GM12873 (cell line): ENCODE results near the gene ZYX.

ENCODE experiments used
- TF ChIP-seq, protein P1 (sequence below): IDR thresholded peaks from 2 replicates; pipeline ENCODE4 v1.5.1; 2012; ENCODE audit warnings: low read depth, mild to moderate bottlenecking, moderate library complexity, low read length, control low read depth; ENCODE audit not compliant: insufficient read depth; ENCODE audit errors: missing control alignments

ZYX gene

DNA sequence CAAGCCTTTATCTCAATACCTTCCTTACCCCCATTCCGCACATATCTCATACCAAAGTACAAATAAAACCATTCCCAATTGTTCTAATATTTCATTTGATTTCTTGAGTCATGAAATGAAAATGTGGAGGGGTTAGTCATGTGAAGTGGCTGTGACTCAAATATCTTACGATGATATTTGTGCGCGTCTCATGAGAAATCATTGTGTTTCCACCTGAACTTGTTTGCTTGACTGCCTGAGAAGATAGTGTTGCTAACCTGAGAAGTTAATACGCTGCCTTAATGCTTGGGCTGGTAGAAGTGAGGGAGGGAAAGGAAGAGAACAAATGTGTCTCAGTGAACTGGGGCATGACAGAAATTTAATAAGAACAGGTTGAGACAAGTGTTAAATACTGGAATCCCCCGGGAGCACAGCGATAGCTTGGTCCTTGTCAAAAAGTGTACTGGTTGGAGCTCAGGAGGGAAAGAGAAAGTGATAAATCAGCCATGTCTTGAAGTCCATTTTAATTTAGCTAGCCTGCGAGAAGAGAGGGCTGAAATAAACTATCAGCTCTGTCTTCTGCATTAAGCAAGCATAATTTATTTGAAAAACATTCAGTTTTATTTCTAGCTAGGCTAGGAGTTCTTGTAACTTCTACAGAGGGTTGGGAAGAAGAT is 34.7 kb downstream of the ZYX start:
- TF ChIP-seq, protein P1, sequence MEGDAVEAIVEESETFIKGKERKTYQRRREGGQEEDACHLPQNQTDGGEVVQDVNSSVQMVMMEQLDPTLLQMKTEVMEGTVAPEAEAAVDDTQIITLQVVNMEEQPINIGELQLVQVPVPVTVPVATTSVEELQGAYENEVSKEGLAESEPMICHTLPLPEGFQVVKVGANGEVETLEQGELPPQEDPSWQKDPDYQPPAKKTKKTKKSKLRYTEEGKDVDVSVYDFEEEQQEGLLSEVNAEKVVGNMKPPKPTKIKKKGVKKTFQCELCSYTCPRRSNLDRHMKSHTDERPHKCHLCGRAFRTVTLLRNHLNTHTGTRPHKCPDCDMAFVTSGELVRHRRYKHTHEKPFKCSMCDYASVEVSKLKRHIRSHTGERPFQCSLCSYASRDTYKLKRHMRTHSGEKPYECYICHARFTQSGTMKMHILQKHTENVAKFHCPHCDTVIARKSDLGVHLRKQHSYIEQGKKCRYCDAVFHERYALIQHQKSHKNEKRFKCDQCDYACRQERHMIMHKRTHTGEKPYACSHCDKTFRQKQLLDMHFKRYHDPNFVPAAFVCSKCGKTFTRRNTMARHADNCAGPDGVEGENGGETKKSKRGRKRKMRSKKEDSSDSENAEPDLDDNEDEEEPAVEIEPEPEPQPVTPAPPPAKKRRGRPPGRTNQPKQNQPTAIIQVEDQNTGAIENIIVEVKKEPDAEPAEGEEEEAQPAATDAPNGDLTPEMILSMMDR: peak; percentile 1

DNA sequence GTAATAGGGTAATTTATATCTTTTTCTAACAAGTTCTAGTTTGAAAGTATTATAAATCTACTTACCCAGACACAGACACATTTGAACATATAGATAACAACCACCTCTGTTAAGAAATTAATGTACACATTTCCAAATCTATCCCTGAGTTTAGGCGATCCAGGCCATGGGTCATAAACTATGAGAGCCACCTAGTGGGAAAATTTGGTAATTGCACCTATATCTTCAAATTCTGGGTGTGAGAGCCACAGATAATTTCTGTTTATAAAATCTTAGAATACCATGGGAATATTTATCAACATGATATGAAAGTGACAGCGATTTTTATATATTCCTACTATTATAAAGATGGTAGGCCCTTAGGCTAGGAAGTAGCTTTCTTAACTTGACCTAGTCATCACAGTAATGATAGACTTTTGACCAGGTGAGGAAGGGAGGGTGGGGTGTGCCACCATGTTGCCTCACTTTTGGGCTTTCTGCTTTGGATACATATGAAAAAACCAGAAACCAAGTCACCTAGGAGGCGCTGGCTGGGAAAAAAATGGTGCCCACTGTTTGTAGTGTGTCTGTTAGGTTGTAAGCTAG is 35.5 kb downstream of the ZYX start:
- TF ChIP-seq, protein P1: peak; percentile 58

DNA sequence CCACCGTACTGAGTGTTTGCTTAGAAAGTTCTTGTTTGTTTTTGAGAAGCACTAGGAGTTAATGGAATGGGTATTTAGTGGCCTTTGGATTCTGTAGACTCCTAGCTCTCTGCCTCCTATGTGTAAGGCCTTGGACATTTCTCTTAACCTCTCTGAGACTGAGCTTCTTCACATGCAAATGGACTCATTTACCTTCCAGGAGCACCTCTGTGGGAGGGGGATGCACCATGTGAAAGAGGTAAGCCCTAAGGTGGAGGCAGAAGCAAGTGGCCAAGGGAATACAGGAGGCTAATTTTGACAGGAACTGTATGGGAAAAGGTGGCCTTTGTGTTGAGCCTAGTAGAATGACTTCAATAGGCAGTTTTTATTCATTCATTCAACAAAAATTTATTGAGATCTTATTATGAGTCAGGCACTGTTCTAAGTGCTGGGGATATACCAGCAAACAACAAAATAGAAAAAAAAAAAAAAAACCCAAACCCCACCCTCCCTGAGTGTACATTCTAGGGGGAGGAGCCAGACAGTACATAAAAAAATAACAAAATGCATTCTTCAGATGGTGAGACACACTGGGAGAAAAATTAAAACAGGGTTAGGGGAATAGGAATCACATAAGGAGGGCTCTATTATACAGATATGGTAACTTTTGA is 36.7 kb downstream of the ZYX start:
- TF ChIP-seq, protein P1: no peak

DNA sequence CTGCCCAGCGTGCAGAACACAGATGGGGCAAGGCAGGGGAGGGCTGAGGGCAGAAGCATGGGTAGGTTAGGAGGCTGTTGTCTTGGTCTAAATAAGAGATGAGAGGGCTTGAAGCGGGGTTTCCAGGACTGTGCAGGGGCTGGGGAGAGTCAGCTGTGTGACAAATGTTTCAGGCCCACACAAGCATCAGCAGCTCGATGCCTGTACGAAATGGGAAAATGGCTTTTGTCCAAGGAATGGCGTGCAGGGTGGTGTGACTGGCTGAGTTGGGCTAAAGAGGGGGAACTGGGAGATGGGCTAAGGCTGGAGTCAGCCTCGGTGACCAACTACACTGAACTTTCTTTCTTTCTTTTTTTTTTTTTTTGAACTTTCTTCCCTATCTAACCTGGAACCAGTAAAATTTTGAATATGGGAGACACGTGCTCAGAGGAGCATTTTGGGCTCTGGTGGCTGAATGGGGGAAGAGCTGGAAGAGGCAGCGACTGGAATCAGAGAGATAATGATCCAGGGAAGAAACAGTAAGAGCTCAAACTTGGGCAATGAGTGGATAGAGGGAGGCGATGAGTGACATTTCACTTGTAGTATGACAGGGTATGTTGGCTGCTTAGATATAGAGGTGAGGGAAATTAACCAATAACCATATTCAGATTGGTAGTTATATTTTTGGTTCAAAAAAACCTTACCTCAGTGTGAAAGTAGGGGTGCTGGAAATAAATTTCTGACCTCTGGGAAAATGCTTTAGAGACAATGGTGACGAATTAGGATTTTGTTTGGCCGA is 37.7 kb downstream of the ZYX start:
- TF ChIP-seq, protein P1: no peak

DNA sequence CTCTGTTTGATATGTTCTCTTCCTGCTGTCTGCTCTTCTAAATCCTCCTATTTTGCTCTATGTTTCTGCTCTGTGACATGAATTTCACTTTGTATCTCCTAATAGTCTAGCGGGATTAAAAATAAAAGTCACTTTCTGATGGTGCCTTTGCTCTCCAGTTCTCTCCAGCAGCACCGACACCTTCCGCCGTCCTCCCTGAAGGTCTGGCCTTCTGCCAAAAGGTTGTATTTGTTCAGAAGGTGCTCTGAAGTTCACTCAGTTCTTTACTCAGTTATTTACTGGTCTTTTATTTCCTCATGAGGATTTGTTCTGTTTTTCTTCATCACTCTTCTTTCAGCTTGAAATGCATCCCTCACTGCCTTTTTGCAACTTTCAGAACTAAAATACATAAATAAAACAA is 38.7 kb downstream of the ZYX start:
- TF ChIP-seq, protein P1: no peak

DNA sequence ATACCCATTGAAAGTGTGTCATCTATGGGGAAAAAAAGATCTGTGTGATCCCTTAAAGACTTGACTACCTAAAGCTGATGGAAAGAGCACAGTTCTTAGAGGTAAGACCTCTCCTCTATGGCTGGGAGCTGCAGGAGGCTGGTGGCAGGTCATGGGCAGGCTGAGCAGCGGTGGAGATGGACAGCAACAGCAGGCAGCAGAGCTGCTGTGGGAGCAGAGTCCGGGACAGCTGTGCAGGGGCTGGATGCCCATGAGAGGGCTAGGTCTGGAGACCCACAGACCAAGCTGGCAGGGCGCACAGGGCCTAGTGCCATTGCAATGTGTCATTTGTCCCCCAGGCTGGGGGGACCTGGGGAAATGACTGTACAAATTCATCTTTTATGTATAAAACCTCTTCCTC is 40.9 kb downstream of the ZYX start:
- TF ChIP-seq, protein P1: no peak
